HCT116 (cell line): ENCODE measurements around the gene NAPA.

Experiments used
- FOSL1 ChIP-seq: IDR thresholded peaks from 2 replicates; pipeline ENCODE4 v1.6.1; 2012; ENCODE audit warnings: low read depth
- POLR2A ChIP-seq: IDR thresholded peaks from 2 replicates; pipeline ENCODE4 v1.7.0; 2011; ENCODE audit warnings: borderline replicate concordance; ENCODE audit not compliant: insufficient read depth, insufficient read length; ENCODE audit errors: extremely low read depth
- POLR2AphosphoS5 ChIP-seq: IDR thresholded peaks from 2 replicates; pipeline ENCODE4 v1.6.1; 2011; ENCODE audit warnings: mild to moderate bottlenecking, low read depth, low read length, moderate library complexity
- SIN3A ChIP-seq: IDR thresholded peaks from 2 replicates; pipeline ENCODE4 v1.6.1; 2012; ENCODE audit warnings: low read depth
- SP1 ChIP-seq: IDR thresholded peaks from 2 replicates; pipeline ENCODE4 v1.6.1; 2012; ENCODE audit warnings: low read depth
- ZNF274 ChIP-seq: fragments of 200-500 bp; sonication (Bioruptor generic); IDR thresholded peaks from 2 replicates; pipeline ENCODE4 v1.6.1; 2014; ENCODE audit warnings: mild to moderate bottlenecking, low read depth, low read length, inconsistent platforms
- TF ChIP-seq, protein P1 (sequence below), 3 experiments: fragments of 200-600 bp in 1 of 3; sonication (generic) in 1 of 3; IDR thresholded peaks in 2 of 3; conservative IDR thresholded peaks in 1 of 3; 2 replicates each; pipeline ENCODE4 v1.5.1; 2012 to 2017; ENCODE audit warnings: low read depth in 2 of 3, low read length in 2 of 3, antibody characterized with exemption in 1 of 3, borderline replicate concordance in 1 of 3, control low read depth in 1 of 3, mild to moderate bottlenecking in 1 of 3, mixed read lengths in 1 of 3, mixed run types in 1 of 3, moderate library complexity in 1 of 3; ENCODE audit not compliant: insufficient read depth in 1 of 3
- TF ChIP-seq, protein P2 (sequence below): IDR thresholded peaks from 2 replicates; pipeline ENCODE4 v1.6.1; 2012; ENCODE audit warnings: low read depth
- TF ChIP-seq, protein P3 (sequence below): IDR thresholded peaks from 2 replicates; pipeline ENCODE4 v1.6.1; 2011; ENCODE audit warnings: mild to moderate bottlenecking, low read length, moderate library complexity; ENCODE audit not compliant: insufficient replicate concordance; ENCODE audit errors: extremely low read depth
- TF ChIP-seq, protein P4 (sequence below): IDR thresholded peaks from 2 replicates; pipeline ENCODE4 v1.6.1; 2012

DNA sequence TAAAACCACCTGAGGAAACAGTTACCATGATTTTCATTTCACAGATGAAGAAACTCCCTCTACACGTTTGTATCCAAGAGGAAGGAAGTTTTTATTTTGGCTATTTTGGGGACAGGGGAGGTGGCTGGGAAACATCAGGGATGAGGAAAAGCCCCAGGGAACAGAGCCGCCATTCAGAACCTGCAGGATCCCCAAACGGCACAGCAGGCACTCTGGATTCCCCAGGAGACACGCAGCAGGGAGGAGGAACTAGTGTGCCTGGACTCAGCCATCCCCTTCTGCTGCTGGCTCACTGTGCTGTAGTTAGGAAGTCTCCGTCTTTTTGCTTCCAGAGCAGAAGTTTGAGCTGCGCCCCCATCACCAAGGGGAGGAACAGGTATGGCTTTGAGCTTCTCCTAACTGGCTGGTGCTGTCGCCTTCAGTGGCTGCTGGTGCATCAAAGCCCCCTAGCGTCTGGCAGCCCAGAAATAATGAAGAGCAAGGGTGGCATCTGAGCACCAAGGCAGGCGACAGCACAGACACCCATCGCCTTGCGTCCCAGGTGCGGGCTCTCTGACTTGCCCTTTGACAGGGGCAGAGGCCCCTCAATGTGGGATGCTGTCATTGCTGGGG is 4.2 kb downstream of the NAPA start:
- TF ChIP-seq, protein P1, sequence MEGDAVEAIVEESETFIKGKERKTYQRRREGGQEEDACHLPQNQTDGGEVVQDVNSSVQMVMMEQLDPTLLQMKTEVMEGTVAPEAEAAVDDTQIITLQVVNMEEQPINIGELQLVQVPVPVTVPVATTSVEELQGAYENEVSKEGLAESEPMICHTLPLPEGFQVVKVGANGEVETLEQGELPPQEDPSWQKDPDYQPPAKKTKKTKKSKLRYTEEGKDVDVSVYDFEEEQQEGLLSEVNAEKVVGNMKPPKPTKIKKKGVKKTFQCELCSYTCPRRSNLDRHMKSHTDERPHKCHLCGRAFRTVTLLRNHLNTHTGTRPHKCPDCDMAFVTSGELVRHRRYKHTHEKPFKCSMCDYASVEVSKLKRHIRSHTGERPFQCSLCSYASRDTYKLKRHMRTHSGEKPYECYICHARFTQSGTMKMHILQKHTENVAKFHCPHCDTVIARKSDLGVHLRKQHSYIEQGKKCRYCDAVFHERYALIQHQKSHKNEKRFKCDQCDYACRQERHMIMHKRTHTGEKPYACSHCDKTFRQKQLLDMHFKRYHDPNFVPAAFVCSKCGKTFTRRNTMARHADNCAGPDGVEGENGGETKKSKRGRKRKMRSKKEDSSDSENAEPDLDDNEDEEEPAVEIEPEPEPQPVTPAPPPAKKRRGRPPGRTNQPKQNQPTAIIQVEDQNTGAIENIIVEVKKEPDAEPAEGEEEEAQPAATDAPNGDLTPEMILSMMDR (IDR thresholded peaks at IDR 0.05 in 2 of 3, conservative IDR thresholded peaks at IDR 0.05 in 1 of 3; ENCODE audit: borderline replicate concordance in 1 of 3, insufficient read depth in 1 of 3, low read depth in 2 of 3, low read length in 2 of 3) = no peak
- TF ChIP-seq ZNF274 (no peak), SIN3A (no peak), POLR2A (no peak), SP1 (no peak), POLR2AphosphoS5 (no peak), FOSL1 (no peak)
- TF ChIP-seq, protein P2, sequence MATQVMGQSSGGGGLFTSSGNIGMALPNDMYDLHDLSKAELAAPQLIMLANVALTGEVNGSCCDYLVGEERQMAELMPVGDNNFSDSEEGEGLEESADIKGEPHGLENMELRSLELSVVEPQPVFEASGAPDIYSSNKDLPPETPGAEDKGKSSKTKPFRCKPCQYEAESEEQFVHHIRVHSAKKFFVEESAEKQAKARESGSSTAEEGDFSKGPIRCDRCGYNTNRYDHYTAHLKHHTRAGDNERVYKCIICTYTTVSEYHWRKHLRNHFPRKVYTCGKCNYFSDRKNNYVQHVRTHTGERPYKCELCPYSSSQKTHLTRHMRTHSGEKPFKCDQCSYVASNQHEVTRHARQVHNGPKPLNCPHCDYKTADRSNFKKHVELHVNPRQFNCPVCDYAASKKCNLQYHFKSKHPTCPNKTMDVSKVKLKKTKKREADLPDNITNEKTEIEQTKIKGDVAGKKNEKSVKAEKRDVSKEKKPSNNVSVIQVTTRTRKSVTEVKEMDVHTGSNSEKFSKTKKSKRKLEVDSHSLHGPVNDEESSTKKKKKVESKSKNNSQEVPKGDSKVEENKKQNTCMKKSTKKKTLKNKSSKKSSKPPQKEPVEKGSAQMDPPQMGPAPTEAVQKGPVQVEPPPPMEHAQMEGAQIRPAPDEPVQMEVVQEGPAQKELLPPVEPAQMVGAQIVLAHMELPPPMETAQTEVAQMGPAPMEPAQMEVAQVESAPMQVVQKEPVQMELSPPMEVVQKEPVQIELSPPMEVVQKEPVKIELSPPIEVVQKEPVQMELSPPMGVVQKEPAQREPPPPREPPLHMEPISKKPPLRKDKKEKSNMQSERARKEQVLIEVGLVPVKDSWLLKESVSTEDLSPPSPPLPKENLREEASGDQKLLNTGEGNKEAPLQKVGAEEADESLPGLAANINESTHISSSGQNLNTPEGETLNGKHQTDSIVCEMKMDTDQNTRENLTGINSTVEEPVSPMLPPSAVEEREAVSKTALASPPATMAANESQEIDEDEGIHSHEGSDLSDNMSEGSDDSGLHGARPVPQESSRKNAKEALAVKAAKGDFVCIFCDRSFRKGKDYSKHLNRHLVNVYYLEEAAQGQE = no peak
- TF ChIP-seq, protein P3, sequence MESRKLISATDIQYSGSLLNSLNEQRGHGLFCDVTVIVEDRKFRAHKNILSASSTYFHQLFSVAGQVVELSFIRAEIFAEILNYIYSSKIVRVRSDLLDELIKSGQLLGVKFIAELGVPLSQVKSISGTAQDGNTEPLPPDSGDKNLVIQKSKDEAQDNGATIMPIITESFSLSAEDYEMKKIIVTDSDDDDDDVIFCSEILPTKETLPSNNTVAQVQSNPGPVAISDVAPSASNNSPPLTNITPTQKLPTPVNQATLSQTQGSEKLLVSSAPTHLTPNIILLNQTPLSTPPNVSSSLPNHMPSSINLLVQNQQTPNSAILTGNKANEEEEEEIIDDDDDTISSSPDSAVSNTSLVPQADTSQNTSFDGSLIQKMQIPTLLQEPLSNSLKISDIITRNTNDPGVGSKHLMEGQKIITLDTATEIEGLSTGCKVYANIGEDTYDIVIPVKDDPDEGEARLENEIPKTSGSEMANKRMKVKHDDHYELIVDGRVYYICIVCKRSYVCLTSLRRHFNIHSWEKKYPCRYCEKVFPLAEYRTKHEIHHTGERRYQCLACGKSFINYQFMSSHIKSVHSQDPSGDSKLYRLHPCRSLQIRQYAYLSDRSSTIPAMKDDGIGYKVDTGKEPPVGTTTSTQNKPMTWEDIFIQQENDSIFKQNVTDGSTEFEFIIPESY = no peak
- TF ChIP-seq, protein P4, sequence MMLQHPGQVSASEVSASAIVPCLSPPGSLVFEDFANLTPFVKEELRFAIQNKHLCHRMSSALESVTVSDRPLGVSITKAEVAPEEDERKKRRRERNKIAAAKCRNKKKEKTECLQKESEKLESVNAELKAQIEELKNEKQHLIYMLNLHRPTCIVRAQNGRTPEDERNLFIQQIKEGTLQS = no peak
